ENCODE data around the gene ACSF3. TPM values are rescaled to one million over a fixed set of nuclear protein-coding genes. Genes with fewer than 3 reads are reported as not detected.

Gene ACSF3
- total RNA-seq, 4 donors from 2014 or later, result 29.9 to 48.0 (median 40.3) TPM

GRCh38 chr16:89098767-89099430 lies 5.2 kb downstream of the ACSF3 start:
- H3K27me3 ChIP-seq, result no peaks in the 10 kb centered on the region
- no peak overlapping the region for H3K4me3 ChIP-seq
- peaks cover 0 to 50% (median 26%) of the 10 kb centered on the region in 4 donors for H3K4me1 ChIP-seq
- no peaks in the 10 kb centered on the region for H3K9me3 ChIP-seq
- H3K27ac ChIP-seq, result peak overlapping the region in 1 of 4 donors; percentile 67
- no peak for TF ChIP-seq EP300 (IDR thresholded peaks at IDR 0.05)
- no peak for TF ChIP-seq POLR2A (IDR thresholded peaks at IDR 0.05)
- no peak for TF ChIP-seq CTCF (IDR thresholded peaks at IDR 0.05)
- H3K36me3 ChIP-seq, result peaks cover 0 to 60% (median 22%) of the 10 kb centered on the region in 3 donors
- DNase-seq (ENCODE audit: low spot score in 2 of 2), result no peak
- WGBS, 2 donors, result 76 to 81% methylated on average over 22 to 23 of the region's 26 CpGs

- WGBS, 2 donors, result 60 to 67% methylated on average over 11 of the region's 11 CpGs
- H3K9me3 ChIP-seq, result no peaks in the 10 kb centered on the region
- no peak for TF ChIP-seq EP300 (IDR thresholded peaks at IDR 0.05)
- TF ChIP-seq POLR2A (IDR thresholded peaks at IDR 0.05), result no peak
- TF ChIP-seq CTCF (IDR thresholded peaks at IDR 0.05), result no peak
- H3K27me3 ChIP-seq, result no peaks in the 10 kb centered on the region
- peaks cover 0 to 43% (median 20%) of the 10 kb centered on the region in 4 donors for H3K4me1 ChIP-seq
- peaks cover 0 to 70% (median 23%) of the 10 kb centered on the region in 3 donors for H3K36me3 ChIP-seq
- no peak overlapping the region for H3K4me3 ChIP-seq
- H3K27ac ChIP-seq, result no peak overlapping the region
- no peak for DNase-seq (ENCODE audit: low spot score in 2 of 2)
Observed at GRCh38 chr16:89099905-89100304, 6.3 kb downstream of the ACSF3 start.

GRCh38 chr16:89100601-89101302 lies 7.1 kb downstream of the ACSF3 start:
- no peaks in the 10 kb centered on the region for H3K9me3 ChIP-seq
- peaks cover 0 to 79% (median 26%) of the 10 kb centered on the region in 3 donors for H3K36me3 ChIP-seq
- no peaks in the 10 kb centered on the region for H3K27me3 ChIP-seq
- DNase-seq (ENCODE audit: low spot score in 2 of 2), result no peak
- whole genome bisulfite sequencing, 2 donors, result 88% methylated on average over 17 to 31 of the region's 42 CpGs
- no peak overlapping the region for H3K27ac ChIP-seq
- H3K4me3 ChIP-seq, result no peak overlapping the region
- TF ChIP-seq CTCF (IDR thresholded peaks at IDR 0.05), result no peak
- no peak for TF ChIP-seq EP300 (IDR thresholded peaks at IDR 0.05)
- no peak for TF ChIP-seq POLR2A (IDR thresholded peaks at IDR 0.05)
- H3K4me1 ChIP-seq, result peaks cover 0 to 34% (median 12%) of the 10 kb centered on the region in 4 donors

GRCh38 chr16:89101303-89102040 lies 7.8 kb downstream of the ACSF3 start:
- no peak for DNase-seq (ENCODE audit: low spot score in 2 of 2)
- no peaks in the 10 kb centered on the region for H3K9me3 ChIP-seq
- H3K27me3 ChIP-seq, result no peaks in the 10 kb centered on the region
- 91 to 94% methylated on average over 35 to 36 of the region's 37 CpGs for WGBS, 2 donors
- peaks cover 0 to 27% (median 9%) of the 10 kb centered on the region in 4 donors for H3K4me1 ChIP-seq
- H3K36me3 ChIP-seq, result peaks cover 0 to 82% (median 26%) of the 10 kb centered on the region in 3 donors
- TF ChIP-seq CTCF (IDR thresholded peaks at IDR 0.05) (no peak), POLR2A (IDR thresholded peaks at IDR 0.05) (no peak), EP300 (IDR thresholded peaks at IDR 0.05) (no peak)
- H3K4me3 ChIP-seq, result no peak overlapping the region
- no peak overlapping the region for H3K27ac ChIP-seq
